22Rv1 (cell line): ENCODE measurements around the gene VPS35L.

Experiments used
- ZFX ChIP-seq: fragments of 450-650 bp; IDR thresholded peaks from 2 replicates; pipeline ENCODE4 v1.6.1; 2017; ENCODE audit warnings: antibody characterized with exemption, borderline replicate concordance
- TF ChIP-seq, protein P1 (sequence below): fragments of 450-650 bp; IDR thresholded peaks from 2 replicates; pipeline ENCODE4 v1.5.1; 2017; ENCODE audit warnings: mild to moderate bottlenecking

DNA sequence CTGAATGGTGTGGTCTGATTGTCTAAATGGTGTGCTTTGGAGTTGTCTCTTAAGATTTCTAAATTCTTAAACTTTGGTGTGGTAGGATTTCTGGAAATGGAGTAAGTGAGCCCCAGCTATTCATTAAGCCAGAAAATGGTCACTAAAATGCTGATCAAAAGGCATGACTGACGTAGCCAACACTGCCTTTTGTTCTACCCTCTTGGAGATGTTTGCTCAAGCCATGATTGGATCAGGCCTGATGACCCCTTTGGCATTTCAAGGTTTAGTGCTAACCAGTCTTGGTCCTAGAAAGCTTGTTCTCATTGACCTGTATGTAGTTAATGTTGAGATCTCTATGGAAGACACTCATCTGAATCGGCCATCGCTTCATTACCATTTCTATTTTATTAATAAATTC lies 94.5 kb downstream of the VPS35L start:
- TF ChIP-seq, protein P1, sequence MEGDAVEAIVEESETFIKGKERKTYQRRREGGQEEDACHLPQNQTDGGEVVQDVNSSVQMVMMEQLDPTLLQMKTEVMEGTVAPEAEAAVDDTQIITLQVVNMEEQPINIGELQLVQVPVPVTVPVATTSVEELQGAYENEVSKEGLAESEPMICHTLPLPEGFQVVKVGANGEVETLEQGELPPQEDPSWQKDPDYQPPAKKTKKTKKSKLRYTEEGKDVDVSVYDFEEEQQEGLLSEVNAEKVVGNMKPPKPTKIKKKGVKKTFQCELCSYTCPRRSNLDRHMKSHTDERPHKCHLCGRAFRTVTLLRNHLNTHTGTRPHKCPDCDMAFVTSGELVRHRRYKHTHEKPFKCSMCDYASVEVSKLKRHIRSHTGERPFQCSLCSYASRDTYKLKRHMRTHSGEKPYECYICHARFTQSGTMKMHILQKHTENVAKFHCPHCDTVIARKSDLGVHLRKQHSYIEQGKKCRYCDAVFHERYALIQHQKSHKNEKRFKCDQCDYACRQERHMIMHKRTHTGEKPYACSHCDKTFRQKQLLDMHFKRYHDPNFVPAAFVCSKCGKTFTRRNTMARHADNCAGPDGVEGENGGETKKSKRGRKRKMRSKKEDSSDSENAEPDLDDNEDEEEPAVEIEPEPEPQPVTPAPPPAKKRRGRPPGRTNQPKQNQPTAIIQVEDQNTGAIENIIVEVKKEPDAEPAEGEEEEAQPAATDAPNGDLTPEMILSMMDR = no peak
- TF ChIP-seq ZFX = no peak
